BLaER1 (cell line): ENCODE results near the gene KCNJ5.

Source experiments
- H3K27ac ChIP-seq: shearing (Covaris generic); formaldehyde crosslinking; 2 replicates; pipeline ENCODE4 v1.8.1; 2022
- H3K27me3 ChIP-seq: shearing (Covaris generic); formaldehyde crosslinking; 2 replicates; pipeline ENCODE4 v1.8.1; 2022
- H3K36me3 ChIP-seq: shearing (Covaris generic); formaldehyde crosslinking; 2 replicates; pipeline ENCODE4 v1.8.1; 2022
- H3K4me1 ChIP-seq: shearing (Covaris generic); formaldehyde crosslinking; 2 replicates; pipeline ENCODE4 v1.8.1; 2022
- H3K4me2 ChIP-seq: shearing (Covaris generic); formaldehyde crosslinking; 2 replicates; pipeline ENCODE4 v1.8.1; 2022
- H3K4me3 ChIP-seq: shearing (Covaris generic); formaldehyde crosslinking; 2 replicates; pipeline ENCODE4 v1.8.1; 2022
- H3K9ac ChIP-seq: shearing (Covaris generic); formaldehyde crosslinking; 2 replicates; pipeline ENCODE4 v1.8.1; 2022
- H3K9me3 ChIP-seq: shearing (Covaris generic); formaldehyde crosslinking; 2 replicates; pipeline ENCODE4 v1.8.1; 2022
- H4K20me1 ChIP-seq: shearing (Covaris generic); formaldehyde crosslinking; 2 replicates; pipeline ENCODE4 v1.8.1; 2022
- Cebpa-rat ChIP-seq: shearing (Covaris generic); IDR thresholded peaks from 2 replicates; pipeline ENCODE4 v1.8.1; 2022

The KCNJ5 gene

GRCh38 chr11:128927108-128927461, 35.9 kb downstream of the KCNJ5 start:
- no peak overlapping the region for H3K4me3 ChIP-seq
- no peak overlapping the region for H3K27ac ChIP-seq
- no peaks in the 10 kb centered on the region for H3K9me3 ChIP-seq
- no peak overlapping the region for H3K9ac ChIP-seq
- no peaks in the 10 kb centered on the region for H3K36me3 ChIP-seq
- 0 out of 2 replicates have a peak overlapping the region, but pooled peaks have one; percentile 46 for H3K4me2 ChIP-seq
- H4K20me1 ChIP-seq = no peaks in the 10 kb centered on the region
- no peaks in the 10 kb centered on the region for H3K27me3 ChIP-seq
- H3K4me1 ChIP-seq = peaks cover 35% of the 10 kb centered on the region
- no peak for TF ChIP-seq Cebpa-rat

GRCh38 chr11:128927683-128928336, 36.7 kb downstream of the KCNJ5 start:
- Histone ChIP-seq H3K4me3 (no peak overlapping the region), H3K9me3 (no peaks in the 10 kb centered on the region), H3K27me3 (no peaks in the 10 kb centered on the region), H3K36me3 (no peaks in the 10 kb centered on the region), H3K4me2 (peak overlapping the region; percentile 46), H3K9ac (no peak overlapping the region), H4K20me1 (no peaks in the 10 kb centered on the region), H3K27ac (no peak overlapping the region), H3K4me1 (peaks cover 38% of the 10 kb centered on the region)
- no peak for TF ChIP-seq Cebpa-rat

DNA sequence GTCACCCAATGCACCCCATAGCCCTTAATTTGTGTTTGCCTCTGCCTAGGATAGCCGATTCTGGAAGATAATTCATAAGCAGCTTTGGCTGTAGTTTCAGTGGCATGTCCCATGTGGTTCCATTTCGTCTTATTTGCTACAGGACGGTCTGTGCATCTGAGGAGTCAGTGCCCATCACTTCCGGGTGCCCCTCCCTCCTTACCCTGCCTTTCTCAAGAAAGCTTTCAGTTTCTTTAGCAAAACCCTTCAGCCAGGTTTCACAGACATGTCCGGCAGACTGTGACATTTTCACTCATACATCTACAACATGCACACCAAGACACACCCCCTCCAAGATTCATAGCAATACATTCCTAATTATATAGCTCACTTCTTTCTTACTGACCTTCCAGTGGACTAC, 37.2 kb downstream of the KCNJ5 start:
- Histone ChIP-seq H3K4me3 (no peak overlapping the region), H3K27me3 (no peaks in the 10 kb centered on the region), H3K36me3 (no peaks in the 10 kb centered on the region), H3K4me1 (peaks cover 43% of the 10 kb centered on the region), H3K27ac (no peak overlapping the region), H3K4me2 (peak overlapping the region; percentile 46), H3K9me3 (no peaks in the 10 kb centered on the region), H4K20me1 (peaks cover 2% of the 10 kb centered on the region; the same call in 1 of the 2 replicates), H3K9ac (no peak overlapping the region)
- TF ChIP-seq Cebpa-rat = no peak

GRCh38 chr11:128929468-128929867, 38.3 kb downstream of the KCNJ5 start:
- TF ChIP-seq Cebpa-rat = no peak

GRCh38 chr11:128929991-128930390, 38.8 kb downstream of the KCNJ5 start:
- Histone ChIP-seq H3K9me3 (no peaks in the 10 kb centered on the region), H3K4me2 (peak overlapping the region; percentile 54), H3K27me3 (no peaks in the 10 kb centered on the region), H3K9ac (no peak overlapping the region), H3K36me3 (no peaks in the 10 kb centered on the region), H3K4me3 (no peak overlapping the region), H3K27ac (no peak overlapping the region), H4K20me1 (peaks cover 15% of the 10 kb centered on the region; the same call in 1 of the 2 replicates), H3K4me1 (peaks cover 59% of the 10 kb centered on the region)
- no peak for TF ChIP-seq Cebpa-rat

More at GRCh38 chr11:128929468-128929867, 38.3 kb downstream of the KCNJ5 start:
- H3K4me2 ChIP-seq = peak overlapping the region; percentile 54
- no peaks in the 10 kb centered on the region for H3K9me3 ChIP-seq
- H3K36me3 ChIP-seq = no peaks in the 10 kb centered on the region
- H4K20me1 ChIP-seq = peaks cover 13% of the 10 kb centered on the region; the same call in 1 of the 2 replicates
- H3K27ac ChIP-seq = no peak overlapping the region
- H3K4me1 ChIP-seq = peaks cover 54% of the 10 kb centered on the region
- no peak overlapping the region for H3K9ac ChIP-seq
- no peak overlapping the region for H3K4me3 ChIP-seq
- H3K27me3 ChIP-seq = no peaks in the 10 kb centered on the region

DNA sequence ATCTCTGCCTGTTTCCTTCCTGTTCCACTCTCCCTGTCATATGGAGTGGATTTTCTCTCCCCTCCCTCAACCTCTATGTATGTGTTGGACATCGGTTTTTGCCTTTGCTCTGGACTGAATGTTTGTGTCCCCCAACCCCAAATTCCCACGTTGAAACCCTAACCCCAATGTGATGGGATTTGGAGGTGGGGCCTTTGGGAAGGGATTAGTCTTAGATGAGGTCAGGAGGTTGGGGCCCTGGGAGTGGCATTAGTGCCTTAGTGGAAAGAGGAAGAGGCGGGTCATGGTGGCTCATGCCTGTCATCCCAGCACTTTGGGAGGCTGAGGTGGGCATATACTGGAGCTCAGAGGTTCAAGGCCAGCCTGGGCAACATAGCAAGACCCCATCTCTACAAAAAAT, 39.9 kb downstream of the KCNJ5 start:
- TF ChIP-seq Cebpa-rat = no peak
- no peaks in the 10 kb centered on the region for H3K27me3 ChIP-seq

GRCh38 chr11:128931668-128932067, 40.5 kb downstream of the KCNJ5 start:
- H3K36me3 ChIP-seq = no peaks in the 10 kb centered on the region
- H3K9me3 ChIP-seq = no peaks in the 10 kb centered on the region
- H4K20me1 ChIP-seq = peaks cover 15% of the 10 kb centered on the region; the same call in 1 of the 2 replicates
- TF ChIP-seq Cebpa-rat = no peak
- no peak overlapping the region for H3K4me2 ChIP-seq
- no peak overlapping the region for H3K4me3 ChIP-seq
- no peak overlapping the region for H3K27ac ChIP-seq
- no peaks in the 10 kb centered on the region for H3K27me3 ChIP-seq
- H3K4me1 ChIP-seq = peaks cover 72% of the 10 kb centered on the region
- H3K9ac ChIP-seq = no peak overlapping the region

More for the DNA sequence above, 39.9 kb downstream of the KCNJ5 start:
- Histone ChIP-seq H3K27ac (no peak overlapping the region), H3K9ac (no peak overlapping the region), H3K4me1 (peaks cover 70% of the 10 kb centered on the region), H3K4me3 (no peak overlapping the region), H3K4me2 (no peak overlapping the region), H3K36me3 (no peaks in the 10 kb centered on the region), H4K20me1 (peaks cover 15% of the 10 kb centered on the region; the same call in 1 of the 2 replicates), H3K9me3 (no peaks in the 10 kb centered on the region)

DNA sequence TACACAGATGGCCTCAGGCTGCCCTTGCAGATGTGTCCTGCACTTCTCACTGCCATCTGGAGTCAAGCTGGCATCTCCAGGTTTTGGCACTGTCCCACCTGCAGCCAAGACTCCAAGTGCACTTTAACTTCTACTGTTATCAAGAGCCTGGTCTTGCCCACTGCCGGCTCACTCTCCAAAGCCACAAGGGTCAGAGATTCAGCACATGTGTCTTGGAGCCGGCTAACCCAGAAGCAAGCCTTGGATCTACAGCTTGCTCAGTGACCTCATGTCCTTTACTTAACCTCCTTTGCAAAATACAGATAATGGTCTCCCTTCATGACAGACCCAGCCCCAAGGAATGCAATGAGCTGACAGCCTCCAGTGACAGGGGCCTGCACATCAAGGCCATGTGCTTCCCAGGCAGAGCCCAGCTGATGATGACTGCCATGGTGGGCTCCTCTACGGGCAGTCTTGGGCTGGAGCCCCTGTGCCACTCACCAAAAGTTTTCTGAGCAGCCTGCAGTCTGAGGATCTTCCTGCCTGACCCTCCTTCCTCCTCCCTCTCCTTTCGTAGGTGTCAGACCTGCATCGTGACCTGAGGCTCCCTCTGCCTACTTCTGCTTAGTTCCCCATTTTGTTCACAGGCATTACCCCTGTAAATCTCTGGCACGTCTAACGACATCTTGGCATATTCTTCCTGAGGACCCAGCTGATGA, 42.5 kb downstream of the KCNJ5 start:
- Histone ChIP-seq H3K9me3 (no peaks in the 10 kb centered on the region), H3K4me3 (no peak overlapping the region), H3K9ac (no peak overlapping the region), H3K4me1 (peaks cover 79% of the 10 kb centered on the region), H3K4me2 (peak overlapping the region; percentile 74), H3K27me3 (no peaks in the 10 kb centered on the region), H3K36me3 (no peaks in the 10 kb centered on the region), H4K20me1 (peaks cover 15% of the 10 kb centered on the region; the same call in 1 of the 2 replicates), H3K27ac (no peak overlapping the region)
- TF ChIP-seq Cebpa-rat = no peak

DNA sequence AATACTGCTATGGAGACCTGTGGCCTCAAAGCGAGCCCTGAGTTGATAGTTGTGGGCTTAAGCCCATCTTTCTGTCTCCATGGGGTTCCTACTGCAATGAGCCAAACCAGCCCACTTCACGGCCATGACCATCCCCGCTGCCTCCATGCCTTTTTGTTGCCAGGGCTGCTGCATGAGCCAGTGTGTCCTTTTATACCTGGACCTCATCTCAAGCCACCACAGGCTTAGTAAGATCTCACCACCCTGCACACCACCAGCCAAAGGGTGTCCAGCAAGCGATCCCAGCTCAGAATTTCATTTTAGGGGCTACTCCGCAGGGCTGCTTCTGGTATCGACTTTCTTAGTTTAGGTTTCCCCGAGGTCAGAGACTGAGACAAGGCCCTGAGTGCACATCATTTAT, 43.2 kb downstream of the KCNJ5 start:
- H3K27me3 ChIP-seq = no peaks in the 10 kb centered on the region
- no peak overlapping the region for H3K9ac ChIP-seq
- no peak overlapping the region for H3K4me3 ChIP-seq
- no peak overlapping the region for H3K27ac ChIP-seq
- no peaks in the 10 kb centered on the region for H3K36me3 ChIP-seq
- peaks cover 15% of the 10 kb centered on the region; the same call in 1 of the 2 replicates for H4K20me1 ChIP-seq
- peak overlapping the region; percentile 74 for H3K4me2 ChIP-seq
- peaks cover 76% of the 10 kb centered on the region for H3K4me1 ChIP-seq
- no peak for TF ChIP-seq Cebpa-rat
- H3K9me3 ChIP-seq = no peaks in the 10 kb centered on the region

DNA sequence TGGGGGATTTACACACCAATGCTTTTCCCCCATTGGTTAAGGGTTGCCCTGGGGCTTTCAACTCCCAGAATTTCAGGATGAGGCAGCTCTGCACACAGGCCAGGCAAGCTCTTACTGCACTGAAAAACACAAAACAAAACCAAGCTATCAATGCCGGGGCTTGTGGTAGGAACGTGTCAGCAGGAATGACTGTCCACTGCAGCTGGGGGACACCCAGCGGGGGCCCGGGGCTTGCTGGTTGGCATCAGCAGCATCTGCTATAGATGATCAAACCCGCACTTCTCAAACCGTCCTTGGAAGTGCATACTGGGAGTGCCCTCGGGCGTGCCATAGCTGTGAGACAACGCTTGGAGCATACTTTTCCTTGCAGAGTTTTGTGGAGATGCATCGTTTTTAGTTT, 43.8 kb downstream of the KCNJ5 start:
- H3K36me3 ChIP-seq = no peaks in the 10 kb centered on the region
- H3K9ac ChIP-seq = no peak overlapping the region
- peaks cover 76% of the 10 kb centered on the region for H3K4me1 ChIP-seq
- H4K20me1 ChIP-seq = peaks cover 15% of the 10 kb centered on the region; the same call in 1 of the 2 replicates
- H3K4me2 ChIP-seq = peak overlapping the region; percentile 74
- no peaks in the 10 kb centered on the region for H3K9me3 ChIP-seq
- H3K27ac ChIP-seq = no peak overlapping the region
- H3K27me3 ChIP-seq = no peaks in the 10 kb centered on the region
- TF ChIP-seq Cebpa-rat = no peak
- no peak overlapping the region for H3K4me3 ChIP-seq
